Measurements from ENCODE around the gene TMEM219.

DNA sequence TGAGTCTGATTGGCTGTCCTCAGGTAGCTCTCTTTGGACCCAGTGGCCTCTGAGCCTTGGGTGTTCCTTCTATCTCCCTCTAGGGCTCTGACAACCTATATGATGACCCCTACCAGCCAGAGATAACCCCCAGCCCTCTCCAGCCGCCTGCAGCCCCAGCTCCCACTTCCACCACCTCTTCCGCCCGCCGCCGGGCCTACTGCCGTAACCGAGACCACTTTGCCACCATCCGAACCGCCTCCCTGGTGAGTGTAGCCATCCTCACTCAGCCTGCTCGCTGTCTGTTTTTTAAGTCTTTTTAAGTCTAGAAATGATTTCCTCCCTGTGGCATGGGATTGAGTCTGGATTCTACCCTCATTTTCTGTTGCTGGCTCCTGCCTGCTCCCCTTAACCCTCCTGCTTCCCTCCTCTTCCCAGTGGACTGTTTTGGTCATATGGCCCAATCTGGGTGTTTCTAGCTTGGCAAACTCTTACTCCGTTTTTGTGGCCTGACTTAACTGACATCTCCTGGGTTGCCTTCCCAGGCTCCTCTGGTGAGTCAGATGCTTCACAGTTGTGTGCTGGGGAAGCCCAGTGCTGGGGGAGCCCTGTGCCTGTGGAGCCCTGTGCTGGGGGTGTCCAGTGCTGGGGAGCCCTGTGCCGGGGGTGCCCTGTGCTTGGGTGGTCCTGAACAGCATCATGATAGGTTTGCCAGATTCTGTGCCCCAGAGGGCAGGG lies 21.7 kb downstream of the TMEM219 start:
- TF ChIP-seq, protein P1, sequence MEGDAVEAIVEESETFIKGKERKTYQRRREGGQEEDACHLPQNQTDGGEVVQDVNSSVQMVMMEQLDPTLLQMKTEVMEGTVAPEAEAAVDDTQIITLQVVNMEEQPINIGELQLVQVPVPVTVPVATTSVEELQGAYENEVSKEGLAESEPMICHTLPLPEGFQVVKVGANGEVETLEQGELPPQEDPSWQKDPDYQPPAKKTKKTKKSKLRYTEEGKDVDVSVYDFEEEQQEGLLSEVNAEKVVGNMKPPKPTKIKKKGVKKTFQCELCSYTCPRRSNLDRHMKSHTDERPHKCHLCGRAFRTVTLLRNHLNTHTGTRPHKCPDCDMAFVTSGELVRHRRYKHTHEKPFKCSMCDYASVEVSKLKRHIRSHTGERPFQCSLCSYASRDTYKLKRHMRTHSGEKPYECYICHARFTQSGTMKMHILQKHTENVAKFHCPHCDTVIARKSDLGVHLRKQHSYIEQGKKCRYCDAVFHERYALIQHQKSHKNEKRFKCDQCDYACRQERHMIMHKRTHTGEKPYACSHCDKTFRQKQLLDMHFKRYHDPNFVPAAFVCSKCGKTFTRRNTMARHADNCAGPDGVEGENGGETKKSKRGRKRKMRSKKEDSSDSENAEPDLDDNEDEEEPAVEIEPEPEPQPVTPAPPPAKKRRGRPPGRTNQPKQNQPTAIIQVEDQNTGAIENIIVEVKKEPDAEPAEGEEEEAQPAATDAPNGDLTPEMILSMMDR (IDR thresholded peaks at IDR 0.05), result no peak
- no peak for TF ChIP-seq POLR2A (IDR thresholded peaks at IDR 0.05)
